SK-N-SH treated with all-trans-retinoic acid at 6 μM for 48 hours (cell line): ENCODE results near the gene WDR13.

Experiments used
- ARNTL ChIP-seq: fragments of 450-650 bp; formaldehyde crosslinking; IDR thresholded peaks from 2 replicates; pipeline ENCODE4 v1.5.0; 2020; ENCODE audit warnings: low read depth, mild to moderate bottlenecking, moderate library complexity, borderline replicate concordance
- PPARA ChIP-seq: fragments of 250-450 bp; sonication (Bioruptor Pico); IDR thresholded peaks from 2 replicates; pipeline ENCODE4 v1.5.0; 2020; ENCODE audit warnings: mild to moderate bottlenecking, borderline replicate concordance

GRCh38 chrX:48560681-48561080 lies 36.6 kb upstream of the WDR13 start:
- TF ChIP-seq PPARA (CRISPR knock-in tag) (no peak), ARNTL (CRISPR knock-in tag) (no peak)
